Sigmoid colon (tissue), 3 donors: ENCODE data around the gene GNAI3.

Source experiments
- CTCF ChIP-seq, 4 experiments: fragments of 450-650 bp in 3 of 4; fragments of 200-600 bp in 1 of 4; IDR thresholded peaks; one replicate each; pipeline ENCODE4 v1.5.1; 2016 to 2019; ENCODE audit warnings: antibody characterized with exemption in 4 of 4, mild to moderate bottlenecking in 3 of 4, moderate library complexity in 2 of 4
- POLR2A ChIP-seq, 2 donors: fragments of 450-650 bp; IDR thresholded peaks; one replicate each; pipeline ENCODE4 v1.6.1; 2016; ENCODE audit warnings: antibody characterized with exemption in 2 of 2, mild to moderate bottlenecking in 2 of 2, moderate library complexity in 2 of 2

DNA sequence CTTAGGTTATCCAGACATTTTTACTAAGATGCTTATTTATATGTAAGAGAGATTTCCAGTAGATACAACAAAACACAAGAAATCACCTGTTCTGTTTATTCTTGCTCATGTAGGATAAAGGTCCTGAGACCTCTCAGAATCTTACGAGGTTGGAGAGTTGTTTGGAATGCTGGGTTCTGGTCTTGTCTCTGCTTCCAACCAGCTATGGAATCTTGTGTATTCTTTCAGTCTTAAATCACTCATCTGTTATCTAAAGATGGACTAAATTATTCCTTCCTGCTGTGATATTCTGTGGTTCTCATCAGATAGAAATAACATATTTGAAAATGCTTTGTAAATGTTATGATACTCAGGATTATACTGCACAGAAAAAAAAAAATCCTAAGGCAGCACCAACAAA, 49.7 kb downstream of the GNAI3 start:
- TF ChIP-seq CTCF (IDR thresholded peaks at IDR 0.05) (no peak), POLR2A (IDR thresholded peaks at IDR 0.05) (no peak)
